Thyroid gland (tissue), 4 donors: ENCODE measurements around the gene HS6ST2.

Source experiments
- CTCF ChIP-seq, 6 experiments: fragments of 200-600 bp in 3 of 6; fragments of 450-650 bp in 3 of 6; sonication (generic) in 3 of 6; IDR thresholded peaks; one replicate each; pipeline ENCODE4 v1.5.1; 2016 to 2019; ENCODE audit warnings: antibody characterized with exemption in 6 of 6, mild to moderate bottlenecking in 2 of 6, inconsistent platforms in 1 of 6, moderate library complexity in 1 of 6
- POLR2A ChIP-seq, 2 donors: fragments of 450-650 bp; IDR thresholded peaks; one replicate each; pipeline ENCODE4 v1.6.1; 2017; ENCODE audit warnings: antibody characterized with exemption in 2 of 2, mild to moderate bottlenecking in 2 of 2, moderate library complexity in 1 of 2

GRCh38 chrX:132999209-132999608 lies 40.8 kb upstream of the HS6ST2 start:
- TF ChIP-seq POLR2A (IDR thresholded peaks at IDR 0.05) (no peak), CTCF (IDR thresholded peaks at IDR 0.05) (no peak)
